ENCODE data around the gene XRCC5. TPM values are rescaled to one million over a fixed set of nuclear protein-coding genes. Genes with fewer than 3 reads are reported as not detected.

Gene XRCC5
- total RNA-seq, 1 experiment from 2014 or later, result 618 TPM

DNA sequence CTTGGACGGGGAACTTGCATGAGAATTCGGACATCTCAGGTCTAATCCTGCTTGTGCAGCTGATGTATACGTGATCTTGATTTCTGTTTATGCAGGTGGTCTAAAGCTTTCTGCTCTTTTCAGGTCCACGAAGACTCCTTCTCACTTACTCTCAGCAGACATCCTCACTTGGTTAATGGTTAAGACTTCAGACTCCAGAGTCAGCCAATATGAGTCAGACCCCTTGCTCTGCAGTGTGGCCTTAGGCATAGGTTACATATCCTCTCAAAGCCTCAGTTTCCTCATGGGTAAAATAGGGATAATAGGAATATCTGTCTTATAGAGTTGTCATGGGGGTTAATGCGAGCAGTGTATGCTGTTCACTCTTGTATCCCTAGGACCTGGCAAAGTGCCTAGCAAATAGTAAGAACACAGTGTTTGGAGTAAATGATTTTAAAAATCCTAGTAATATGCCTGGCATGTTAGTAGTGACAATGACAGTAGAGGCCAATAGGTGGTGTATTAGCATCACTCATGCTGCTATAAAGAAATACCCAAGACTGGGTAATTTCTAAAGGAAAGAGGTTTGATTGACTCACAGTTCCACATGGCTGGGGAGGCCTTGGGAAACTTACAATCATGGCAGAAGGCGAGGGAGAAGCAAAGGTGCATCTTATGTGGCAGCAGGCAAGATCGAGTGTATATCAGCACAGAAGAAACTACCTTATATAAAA, 42.3 kb downstream of the XRCC5 start:
- no peak overlapping the region for H4K5ac ChIP-seq (ENCODE audit: insufficient read length, low read depth, low read length)
- H3K23me2 ChIP-seq (ENCODE audit: insufficient read length, low read depth, low read length, poor library complexity, severe bottlenecking), result no peaks in the 10 kb centered on the region
- H3K27ac Mint-ChIP-seq, result peak overlapping the region in 1 of 3 experiments; percentile 79; a peak in 2 of 7 replicates
- H3K18ac ChIP-seq (ENCODE audit: insufficient read length, low read depth, low read length), result no peak overlapping the region
- H3K9ac ChIP-seq (ENCODE audit: extremely low read depth, insufficient read length, low read length), result no peak overlapping the region
- H3K27me3 Mint-ChIP-seq (ENCODE audit: low read depth), result no peaks in the 10 kb centered on the region
- no peak overlapping the region for H4K91ac ChIP-seq (ENCODE audit: insufficient read length, low read depth, low read length)
- no peak overlapping the region for H3K27ac ChIP-seq (ENCODE audit: insufficient read length, low read depth, low read length)
- H3K23ac ChIP-seq (ENCODE audit: insufficient read length, low read depth, low read length), result no peak overlapping the region
- no peaks in the 10 kb centered on the region for H4K20me1 ChIP-seq (ENCODE audit: control insufficient read depth, insufficient read depth, insufficient read length)
- no CpG with 5 or more reads among the region's 7 CpGs for WGBS (ENCODE audit: extremely low coverage, insufficient read length, low lambda C conversion rate)
- no peak overlapping the region for H2BK12ac ChIP-seq (ENCODE audit: insufficient read length, low read depth, low read length)
- no peak overlapping the region for H4K8ac ChIP-seq (replicated peaks; ENCODE audit: insufficient read length, low read depth, low read length)
- H2BK20ac ChIP-seq (ENCODE audit: low read depth, low read length, poor library complexity, severe bottlenecking), result no peak overlapping the region
- no peak overlapping the region for H2AK5ac ChIP-seq (ENCODE audit: insufficient read length, low read length)
- H3K4me1 ChIP-seq (ENCODE audit: insufficient read depth, low read length), result no peaks in the 10 kb centered on the region
- H3K56ac ChIP-seq (ENCODE audit: insufficient read length, low read depth, low read length), result no peak overlapping the region
- H3K4me1 Mint-ChIP-seq, result peaks cover 18 to 28% of the 10 kb centered on the region in 2 experiments
- no peak overlapping the region for H2BK120ac ChIP-seq (ENCODE audit: low read depth, low read length, poor library complexity, severe bottlenecking)
- H3K4me3 Mint-ChIP-seq, result no peak overlapping the region
- TF ChIP-seq, protein P1, sequence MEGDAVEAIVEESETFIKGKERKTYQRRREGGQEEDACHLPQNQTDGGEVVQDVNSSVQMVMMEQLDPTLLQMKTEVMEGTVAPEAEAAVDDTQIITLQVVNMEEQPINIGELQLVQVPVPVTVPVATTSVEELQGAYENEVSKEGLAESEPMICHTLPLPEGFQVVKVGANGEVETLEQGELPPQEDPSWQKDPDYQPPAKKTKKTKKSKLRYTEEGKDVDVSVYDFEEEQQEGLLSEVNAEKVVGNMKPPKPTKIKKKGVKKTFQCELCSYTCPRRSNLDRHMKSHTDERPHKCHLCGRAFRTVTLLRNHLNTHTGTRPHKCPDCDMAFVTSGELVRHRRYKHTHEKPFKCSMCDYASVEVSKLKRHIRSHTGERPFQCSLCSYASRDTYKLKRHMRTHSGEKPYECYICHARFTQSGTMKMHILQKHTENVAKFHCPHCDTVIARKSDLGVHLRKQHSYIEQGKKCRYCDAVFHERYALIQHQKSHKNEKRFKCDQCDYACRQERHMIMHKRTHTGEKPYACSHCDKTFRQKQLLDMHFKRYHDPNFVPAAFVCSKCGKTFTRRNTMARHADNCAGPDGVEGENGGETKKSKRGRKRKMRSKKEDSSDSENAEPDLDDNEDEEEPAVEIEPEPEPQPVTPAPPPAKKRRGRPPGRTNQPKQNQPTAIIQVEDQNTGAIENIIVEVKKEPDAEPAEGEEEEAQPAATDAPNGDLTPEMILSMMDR (conservative IDR thresholded peaks at IDR 0.05), result peak; percentile 35; the same call in 2 of the 3 replicates
- H2AFZ ChIP-seq (ENCODE audit: low read length), result no peak overlapping the region
- H3K79me2 ChIP-seq (ENCODE audit: insufficient read depth, low read length), result peaks cover 3% of the 10 kb centered on the region; the same call in 1 of the 2 replicates
- H3K4me2 ChIP-seq (ENCODE audit: insufficient read depth, insufficient read length, low read length), result no peak overlapping the region
- H3T11ph ChIP-seq (ENCODE audit: low read length), result no peak overlapping the region
- H2BK5ac ChIP-seq (ENCODE audit: insufficient read length, low read length), result no peak overlapping the region
- H3K4ac ChIP-seq (ENCODE audit: low read depth, low read length), result no peak overlapping the region
- no peak overlapping the region for H2BK15ac ChIP-seq (ENCODE audit: low read depth, low read length)
- no peak overlapping the region for H3K14ac ChIP-seq (ENCODE audit: insufficient read depth, low read length)
- no peak for DNase-seq
- H3K27me3 ChIP-seq (ENCODE audit: insufficient read depth, low read length), result no peaks in the 10 kb centered on the region
- H3K9me3 Mint-ChIP-seq, result no peaks in the 10 kb centered on the region
- H3K36me3 Mint-ChIP-seq (ENCODE audit: insufficient read depth in 1 of 3, low read depth in 3 of 3), result peaks cover 55 to 97% (median 91%) of the 10 kb centered on the region in 3 experiments; a peak in 6 of 7 replicates
- H3K79me1 ChIP-seq (ENCODE audit: insufficient read depth, low read depth, low read length, poor library complexity, severe bottlenecking), result peaks cover 9% of the 10 kb centered on the region
- H3K9me3 ChIP-seq (ENCODE audit: control insufficient read depth, low read depth, low read length), result no peaks in the 10 kb centered on the region
